Measurements from ENCODE around the gene FAM177B.

DNA sequence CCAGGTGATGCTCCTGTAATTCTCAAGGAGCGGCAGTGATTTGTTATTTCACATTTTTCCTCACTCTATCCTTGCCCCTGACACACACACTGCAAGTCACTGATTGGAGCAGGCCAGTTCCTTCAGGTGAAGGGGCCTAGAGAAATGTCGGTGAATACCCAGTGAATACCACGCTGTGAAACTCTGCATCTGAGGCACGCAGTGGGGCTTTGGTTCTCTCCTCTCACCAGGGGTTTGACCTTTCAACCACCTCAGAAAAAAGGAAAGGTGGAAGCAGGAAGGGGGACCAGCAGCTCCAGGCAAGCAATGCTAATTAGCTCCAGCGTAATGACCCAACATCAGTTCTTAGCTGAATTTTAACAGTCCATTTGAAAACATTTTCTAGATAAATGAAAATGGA is 532 bp upstream of the FAM177B start:
- TF ChIP-seq CTCF (IDR thresholded peaks at IDR 0.05; ENCODE audit: low read length) (no peak), EZH2 (IDR thresholded peaks at IDR 0.05; ENCODE audit: borderline replicate concordance, low read length) (no peak)

Measured in OCI-LY1 (cell line).